GM10248 (cell line): ENCODE data around the gene DRC7.

Experiments used
- CTCF ChIA-PET: fragments of 300-600 bp; sonication (Branson Sonifier 250); formaldehyde crosslinking; extraction: SDS; loops from one replicate; lab custom pipeline; 2021; ENCODE audit warnings: antibody characterized with exemption; lab: Yijun Ruan, JAX
- POLR2A ChIA-PET: fragments of 350-650 bp; sonication (Branson Sonifier 250); formaldehyde crosslinking; extraction: SDS; loops from one replicate; lab custom pipeline; 2020; ENCODE audit warnings: antibody characterized with exemption; lab: Yijun Ruan, JAX
- DNase-seq: peaks from one replicate; pipeline ENCODE4 v3.0.0; 2012; ENCODE audit errors: extremely low spot score
- TF ChIP-seq, protein P1 (sequence below): IDR thresholded peaks from 2 replicates; pipeline ENCODE4 v1.5.1; 2012; ENCODE audit warnings: mild to moderate bottlenecking, low read depth; ENCODE audit errors: extremely low read depth, missing control alignments, control extremely low read depth

DRC7 gene

DNA sequence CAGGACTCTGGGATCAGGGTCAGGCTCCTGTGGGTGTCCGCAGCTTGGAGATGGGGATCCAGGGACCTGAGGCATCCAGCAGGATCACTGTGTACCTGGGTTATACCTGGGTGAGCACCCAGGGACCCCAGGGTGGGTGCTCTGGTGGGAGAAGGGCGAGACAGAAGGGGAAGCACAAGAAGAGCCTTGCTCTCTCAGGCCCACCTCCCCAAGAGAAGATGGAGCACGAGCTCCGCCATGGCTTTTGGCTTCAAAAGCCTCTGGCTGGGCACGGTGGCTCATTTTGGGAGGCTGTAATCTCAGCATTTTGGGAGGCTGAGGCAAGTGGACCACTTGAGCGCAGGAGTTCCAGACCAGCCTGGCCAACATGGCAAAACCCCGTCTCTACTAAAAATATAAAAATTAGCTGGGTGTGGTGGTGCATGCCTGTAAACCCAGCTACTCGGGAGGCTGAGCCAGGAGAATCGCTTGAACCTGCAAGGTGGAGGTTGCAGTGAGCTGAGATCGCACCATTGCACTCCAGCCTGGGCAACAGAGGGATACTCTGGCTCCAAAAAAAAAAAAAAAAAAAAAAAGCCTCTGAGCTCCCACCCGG is 8.9 kb downstream of the DRC7 start:
- TF ChIP-seq, protein P1, sequence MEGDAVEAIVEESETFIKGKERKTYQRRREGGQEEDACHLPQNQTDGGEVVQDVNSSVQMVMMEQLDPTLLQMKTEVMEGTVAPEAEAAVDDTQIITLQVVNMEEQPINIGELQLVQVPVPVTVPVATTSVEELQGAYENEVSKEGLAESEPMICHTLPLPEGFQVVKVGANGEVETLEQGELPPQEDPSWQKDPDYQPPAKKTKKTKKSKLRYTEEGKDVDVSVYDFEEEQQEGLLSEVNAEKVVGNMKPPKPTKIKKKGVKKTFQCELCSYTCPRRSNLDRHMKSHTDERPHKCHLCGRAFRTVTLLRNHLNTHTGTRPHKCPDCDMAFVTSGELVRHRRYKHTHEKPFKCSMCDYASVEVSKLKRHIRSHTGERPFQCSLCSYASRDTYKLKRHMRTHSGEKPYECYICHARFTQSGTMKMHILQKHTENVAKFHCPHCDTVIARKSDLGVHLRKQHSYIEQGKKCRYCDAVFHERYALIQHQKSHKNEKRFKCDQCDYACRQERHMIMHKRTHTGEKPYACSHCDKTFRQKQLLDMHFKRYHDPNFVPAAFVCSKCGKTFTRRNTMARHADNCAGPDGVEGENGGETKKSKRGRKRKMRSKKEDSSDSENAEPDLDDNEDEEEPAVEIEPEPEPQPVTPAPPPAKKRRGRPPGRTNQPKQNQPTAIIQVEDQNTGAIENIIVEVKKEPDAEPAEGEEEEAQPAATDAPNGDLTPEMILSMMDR, result no peak
- CTCF ChIA-PET, result interaction anchor here (1.5 to 1.7 kb wide), 2 partner anchors 13 to 55 kb away, joined by 4 to 6 read pairs; no protein-coding TSS in a partner anchor
- DNase-seq, result no peak
- POLR2A ChIA-PET, result no interaction called here

DNA sequence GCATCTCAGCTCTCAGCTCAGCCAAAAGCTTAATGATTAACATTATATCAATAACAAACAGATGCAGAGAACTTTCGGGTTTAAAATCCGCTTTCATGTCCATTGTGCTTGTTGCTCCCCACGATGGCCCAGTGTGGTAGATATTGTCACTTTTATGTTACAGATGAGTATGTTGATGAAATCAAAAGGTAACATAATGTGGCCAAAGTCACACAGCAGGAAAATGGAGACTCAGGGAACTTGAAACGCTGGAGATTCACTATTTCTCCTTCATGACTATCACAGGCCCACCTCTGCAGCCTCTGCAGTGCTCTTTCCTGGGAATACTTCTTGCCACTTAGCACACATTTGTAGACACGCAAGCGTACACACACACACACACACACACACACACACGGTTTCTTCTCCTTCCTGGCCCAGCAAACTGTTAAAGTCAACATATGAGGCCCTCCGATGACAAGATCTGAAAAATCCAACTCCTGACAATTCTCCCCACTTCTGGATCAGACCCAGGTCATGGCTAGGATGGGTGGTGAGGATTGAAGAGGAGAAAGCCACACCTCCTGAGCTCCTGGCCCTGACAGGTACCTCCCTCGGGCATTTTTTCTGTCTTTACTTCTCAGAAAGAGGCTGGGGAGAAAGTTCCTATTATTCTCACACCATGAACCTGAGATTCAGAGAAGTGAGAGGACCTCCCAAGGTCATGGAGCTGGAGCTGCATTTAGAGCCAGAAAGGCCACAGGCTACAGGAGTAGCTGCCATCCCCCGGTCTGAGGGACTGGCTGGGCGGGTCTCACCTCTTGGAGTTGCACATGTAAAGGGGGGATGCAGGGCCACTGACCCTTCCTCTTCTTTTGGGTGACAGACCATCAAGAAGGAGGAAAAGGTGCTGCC is 9.7 kb downstream of the DRC7 start:
- no peak for DNase-seq
- CTCF ChIA-PET, result interaction anchor here (1.5 to 1.7 kb wide), 2 partner anchors 12 to 56 kb away, joined by 4 to 6 read pairs; no protein-coding TSS in a partner anchor
- TF ChIP-seq, protein P1, result no peak
- POLR2A ChIA-PET, result no interaction called here

DNA sequence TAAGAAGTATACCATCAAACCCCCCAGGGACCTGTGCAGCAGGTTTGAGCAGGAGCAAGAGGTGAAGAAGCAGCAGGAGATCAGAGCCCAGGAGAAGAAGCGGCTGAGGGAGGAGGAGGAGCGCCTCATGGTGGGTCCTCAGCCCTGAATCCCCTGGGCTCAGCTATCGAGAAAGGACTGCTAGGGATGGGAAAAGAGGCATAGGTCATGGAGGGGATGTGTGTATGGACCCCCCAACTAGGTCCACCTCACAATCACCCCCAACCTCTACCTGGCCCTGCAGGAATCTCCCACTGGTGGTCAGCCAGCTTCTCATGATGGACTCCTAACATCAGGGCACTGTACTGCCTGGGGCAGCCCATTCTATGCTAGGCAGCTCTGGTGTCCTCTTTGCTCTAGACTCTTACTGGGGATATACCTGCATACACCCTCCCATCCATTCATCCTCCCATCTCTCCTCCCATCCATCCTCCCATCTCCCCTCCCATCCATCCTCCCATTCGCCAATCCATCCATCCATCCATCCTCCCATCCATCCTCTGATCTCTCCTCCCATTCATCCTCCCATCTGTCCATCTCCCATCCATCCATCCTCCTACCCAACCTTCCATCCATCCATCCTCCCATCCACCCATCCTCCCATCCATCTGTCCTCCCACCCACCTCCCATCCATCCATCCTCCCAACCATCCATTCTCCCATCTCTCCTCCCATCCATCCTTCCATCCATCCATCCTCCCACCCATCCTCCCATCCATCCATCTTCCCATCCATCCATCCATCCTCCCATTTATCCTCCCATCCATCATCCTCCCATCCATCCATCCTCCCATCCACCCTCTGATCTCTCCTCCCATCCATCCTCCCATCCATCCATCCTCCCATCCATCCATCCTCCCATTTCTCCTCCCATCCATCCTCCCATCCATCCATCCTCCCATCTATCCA is 10.6 kb downstream of the DRC7 start:
- POLR2A ChIA-PET, result no interaction called here
- no peak for DNase-seq

DNA sequence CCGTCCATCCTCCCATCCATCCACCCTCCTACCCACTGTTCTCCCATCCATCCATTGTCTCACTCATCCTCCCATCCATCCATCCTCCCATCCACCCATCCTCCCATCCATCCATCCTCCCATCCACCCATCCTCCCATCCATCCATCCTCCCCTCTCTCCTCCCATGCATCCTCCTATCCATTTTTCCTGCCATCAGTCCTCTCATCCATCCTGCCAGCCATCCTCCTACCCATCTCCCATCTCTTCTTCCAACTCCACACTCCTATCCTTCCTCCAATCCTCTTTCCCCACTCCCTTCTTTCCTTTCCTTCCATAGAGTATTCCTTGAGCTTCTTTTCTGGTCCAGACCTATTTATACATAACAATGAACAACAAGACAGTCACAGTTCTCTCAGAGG is 12.1 kb downstream of the DRC7 start:
- ChIA-PET CTCF (interaction anchor here (1.3 kb wide), 1 partner anchor 58 kb away, joined by 3 read pairs; no protein-coding TSS in a partner anchor), POLR2A (no interaction called here)
- TF ChIP-seq, protein P1, result no peak
- DNase-seq, result no peak

More for the DNA sequence above, 10.6 kb downstream of the DRC7 start:
- CTCF ChIA-PET, result no interaction called here
- TF ChIP-seq, protein P1, result no peak

DNA sequence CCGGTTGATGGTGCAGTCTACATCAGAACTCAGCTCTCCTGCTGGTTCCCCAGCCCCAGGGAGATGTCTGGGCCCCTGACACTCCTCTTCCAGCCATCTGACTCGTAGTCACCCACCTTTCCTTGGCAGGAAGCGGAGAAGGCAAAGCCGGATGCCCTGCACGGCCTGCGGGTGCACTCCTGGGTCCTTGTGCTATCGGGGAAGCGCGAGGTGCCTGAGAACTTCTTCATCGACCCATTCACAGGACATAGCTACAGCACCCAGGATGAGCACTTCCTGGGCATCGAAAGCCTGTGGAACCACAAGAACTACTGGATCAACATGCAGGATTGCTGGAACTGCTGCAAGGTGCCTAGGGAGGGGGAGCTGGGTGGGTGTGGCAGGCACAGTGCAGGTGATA is 12.7 kb downstream of the DRC7 start:
- ChIA-PET POLR2A (no interaction called here), CTCF (interaction anchor here (1.3 kb wide), 1 partner anchor 59 kb away, joined by 3 read pairs; no protein-coding TSS in a partner anchor)
- TF ChIP-seq, protein P1, result no peak
- DNase-seq, result no peak

DNA sequence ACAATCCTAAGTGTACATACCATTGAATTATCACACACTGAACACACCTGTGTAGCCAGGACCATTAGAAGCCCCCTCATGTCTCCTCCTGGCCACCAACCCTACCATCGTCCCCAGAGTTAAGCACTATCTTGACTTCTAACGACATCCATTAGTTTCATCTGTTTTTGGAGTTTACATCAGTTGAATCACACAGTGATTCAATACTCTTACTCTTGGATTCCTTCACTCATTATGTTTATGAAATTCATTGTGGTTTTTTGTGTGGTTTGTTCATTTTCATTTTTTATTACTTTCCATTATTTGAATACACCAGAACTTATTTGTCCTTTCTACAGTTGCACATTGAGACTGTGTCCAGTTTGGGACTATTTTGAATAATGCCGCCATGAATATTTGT is 13.6 kb downstream of the DRC7 start:
- TF ChIP-seq, protein P1, result no peak
- no peak for DNase-seq
- CTCF ChIA-PET, result no interaction called here
- POLR2A ChIA-PET, result no interaction called here
